K562 (cell line): Measurements from ENCODE around the gene LAT. TPM values are rescaled to one million over a fixed set of nuclear protein-coding genes. Genes with fewer than 3 reads are reported as not detected.

Experiments used
- ARNT ChIP-seq, 2 experiments: fragments of 450-650 bp; IDR thresholded peaks; 2 replicates each; pipeline ENCODE4 v1.6.1; 2016; ENCODE audit warnings: mild to moderate bottlenecking in 1 of 2
- FOXJ3 ChIP-seq: sonication (generic); formaldehyde crosslinking; IDR thresholded peaks from 2 replicates; pipeline ENCODE4 v1.4.0; 2020; ENCODE audit warnings: mild to moderate bottlenecking, missing genetic modification reagents
- HDAC3 ChIP-seq: fragments of 450-650 bp; IDR thresholded peaks from 2 replicates; pipeline ENCODE4 v1.6.1; 2018; ENCODE audit warnings: borderline replicate concordance, mild to moderate bottlenecking, moderate library complexity; ENCODE audit not compliant: partially characterized antibody
- HNRNPLL ChIP-seq: fragments of 200-400 bp; formaldehyde crosslinking; IDR thresholded peaks from 2 replicates; pipeline ENCODE4 v1.6.1; 2017; ENCODE audit warnings: low read length, low read depth, mild to moderate bottlenecking; ENCODE audit not compliant: poor library complexity, severe bottlenecking
- HOXB6 ChIP-seq: fragments of 250-450 bp; sonication (Bioruptor Pico); IDR thresholded peaks from 2 replicates; pipeline ENCODE4 v1.5.1; 2022; ENCODE audit warnings: mild to moderate bottlenecking, borderline replicate concordance
- PBX2 ChIP-seq, 2 experiments: IDR thresholded peaks in 1 of 2; conservative IDR thresholded peaks in 1 of 2; 2 replicates each; pipeline ENCODE4 v1.6.1; 2016; ENCODE audit warnings: low read depth in 2 of 2, mild to moderate bottlenecking in 1 of 2, missing compliant biosample characterization in 1 of 2, missing genetic modification characterization in 1 of 2, moderate library complexity in 1 of 2
- SIRT6 ChIP-seq: IDR thresholded peaks from one replicate; pipeline ENCODE4 v1.6.1; 2012; ENCODE audit warnings: low read depth, mild to moderate bottlenecking, control low read depth, inconsistent platforms, low read length, moderate library complexity
- SMAD4 ChIP-seq: fragments of 250-450 bp; sonication (Bioruptor Pico); conservative IDR thresholded peaks from 2 replicates; pipeline ENCODE4 v1.8.0; 2021; ENCODE audit warnings: inconsistent platforms, mild to moderate bottlenecking, moderate library complexity
- SMARCE1 ChIP-seq: fragments of 450-650 bp; IDR thresholded peaks from 2 replicates; pipeline ENCODE4 v1.7.1; 2016; ENCODE audit warnings: mild to moderate bottlenecking
- TCF3 ChIP-seq: sonication (generic); formaldehyde crosslinking; IDR thresholded peaks from 2 replicates; pipeline ENCODE4 v1.4.0; 2020; ENCODE audit warnings: mild to moderate bottlenecking, missing genetic modification reagents
- TOE1 ChIP-seq, 2 experiments: fragments of 450-650 bp in 1 of 2; sonication (generic) in 1 of 2; formaldehyde crosslinking in 1 of 2; IDR thresholded peaks; 2 replicates each; pipeline versions ENCODE4 v1.7.1 to v1.8.0; 2016 to 2022; ENCODE audit warnings: borderline replicate concordance in 2 of 2, mild to moderate bottlenecking in 2 of 2, antibody characterized with exemption in 1 of 2, inconsistent platforms in 1 of 2, low read depth in 1 of 2, missing genetic modification reagents in 1 of 2, moderate library complexity in 1 of 2
- ZFX ChIP-seq: sonication (generic); formaldehyde crosslinking; IDR thresholded peaks from 2 replicates; pipeline ENCODE4 v1.8.0; 2022; ENCODE audit warnings: mild to moderate bottlenecking, missing genetic modification reagents, moderate library complexity
- ZNF318 ChIP-seq, 2 experiments: fragments of 450-650 bp; IDR thresholded peaks; 2 replicates each; pipeline ENCODE4 v1.6.1; 2016; ENCODE audit warnings: mild to moderate bottlenecking in 2 of 2, borderline replicate concordance in 1 of 2, low read depth in 1 of 2, moderate library complexity in 1 of 2
- ZNF561 ChIP-seq: fragments of 450-650 bp; formaldehyde crosslinking; conservative IDR thresholded peaks from 2 replicates; pipeline ENCODE4 v1.4.0; 2020; ENCODE audit warnings: mild to moderate bottlenecking, moderate library complexity
- polyA plus RNA-seq, 8 experiments: library from polyadenylated mRNA; depleted of rRNA in 4 of 8; stranded (reverse) in 5 of 8; unstranded in 3 of 8; fragments of >200 nt; fragmentation: Nextera tagmentation in 2 of 8; fragmentation: Illumina TruSeq in 1 of 8; extraction: Ambion mirVana in 2 of 8; extraction: Trizol in 1 of 8; gene quantifications; 2 replicates each; pipeline versions ENCODE4 v1.2.1 to v1.2.3, GENCODE V29; 2011 to 2014; ENCODE audit warnings: inconsistent platforms in 1 of 8, missing spikeins in 1 of 8
- total RNA-seq, 7 experiments: library from RNA; depleted of rRNA in 6 of 7; stranded (reverse); fragments of >200 nt in 6 of 7; fragmentation: Illumina TruSeq in 2 of 7; extraction: Trizol in 2 of 7; gene quantifications; 2 replicates each; pipeline versions ENCODE4 v1.2.1 to v1.2.3, GENCODE V29; 2011 to 2021; ENCODE audit warnings: low replicate concordance in 1 of 7

The LAT gene
- total and polyA plus RNA-seq, 9 of the 15 experiments (the other 6 are each of a cell fraction or from before 2014, with no cell fraction given) = 0.40 to 4.2 (median 1.3) TPM

GRCh38 chr16:29029168-29029994, 44.5 kb downstream of the LAT start (continued):
- 0 out of 4 replicates have a peak, but pooled peaks of 1 of the 2 experiments have one; percentile 20 for TF ChIP-seq ZNF318 (IDR thresholded peaks at IDR 0.05; ENCODE audit: borderline replicate concordance in 1 of 2, low read depth in 1 of 2)
- no peak for TF ChIP-seq SIRT6
- no peak for TF ChIP-seq HOXB6 (CRISPR knock-in tag)
- peak; percentile 97 for TF ChIP-seq SMARCE1
- TF ChIP-seq SMAD4 (CRISPR knock-in tag) = no peak
- no peak for TF ChIP-seq TCF3 (CRISPR knock-in tag)
- no peak for TF ChIP-seq TOE1 (IDR thresholded peaks at IDR 0.05; ENCODE audit: borderline replicate concordance)
- TF ChIP-seq TOE1 (CRISPR knock-in tag; IDR thresholded peaks at IDR 0.05; ENCODE audit: borderline replicate concordance, low read depth) = no peak
- no peak for TF ChIP-seq FOXJ3 (CRISPR knock-in tag)
- peak; percentile 60 for TF ChIP-seq ZFX (CRISPR knock-in tag)
- no peak for TF ChIP-seq HNRNPLL
- no peak for TF ChIP-seq PBX2 (CRISPR knock-in tag; IDR thresholded peaks at IDR 0.05; ENCODE audit: low read depth)
- TF ChIP-seq PBX2 (tag; conservative IDR thresholded peaks at IDR 0.05; ENCODE audit: low read depth) = no peak
- TF ChIP-seq ARNT (IDR thresholded peaks at IDR 0.05) = no peak
- no peak for TF ChIP-seq ZNF561
- no peak for TF ChIP-seq HDAC3
